ENCODE data around the gene FBXO31. TPM values are rescaled to one million over a fixed set of nuclear protein-coding genes. Genes with fewer than 3 reads are reported as not detected.

Gene FBXO31
- total and polyA plus RNA-seq, 5 donors from 2014 or later = 18.8 to 35.5 (median 27.8) TPM

DNA sequence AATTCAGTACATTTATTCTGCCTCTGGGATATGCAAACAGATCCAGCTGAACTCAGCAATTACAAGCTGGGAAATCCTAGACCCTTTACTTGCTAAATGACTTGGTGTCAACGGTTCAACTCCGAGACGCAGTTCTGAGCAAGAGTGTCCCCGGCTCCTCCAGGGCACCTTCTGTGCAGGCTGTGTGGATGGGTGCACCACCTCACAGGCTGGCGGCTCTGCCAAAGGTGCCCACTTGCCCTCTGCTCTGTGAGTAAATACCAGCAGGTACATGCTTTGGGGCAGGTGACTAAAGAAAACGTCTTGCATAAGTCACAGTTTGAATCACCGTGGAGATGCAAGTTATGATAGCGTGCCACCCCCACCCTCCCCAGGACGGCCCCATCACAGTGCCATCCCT is 31.9 kb upstream of the FBXO31 start:
- Mint-ChIP-seq H3K4me3 (no peak overlapping the region), H3K4me1 (no peaks in the 10 kb centered on the region), H3K27me3 (no peaks in the 10 kb centered on the region), H3K27ac (no peak overlapping the region), H3K36me3 (peaks cover 37% of the 10 kb centered on the region), H3K9me3 (no peaks in the 10 kb centered on the region)
- ATAC-seq (ENCODE audit: low read depth in 2 of 2) = no peak
- H3K27me3 ChIP-seq (ENCODE audit: control insufficient read depth, insufficient read depth, low read length) = no peaks in the 10 kb centered on the region
- H3K4me3 ChIP-seq (ENCODE audit: low read depth, low read length) = no peak overlapping the region
- H3K9me3 ChIP-seq (ENCODE audit: control insufficient read depth in 2 of 2, low read length in 2 of 2) = no peaks in the 10 kb centered on the region
- peaks cover 64% of the 10 kb centered on the region for H3K36me3 ChIP-seq (ENCODE audit: control insufficient read depth, insufficient read depth, low read length)
- no peak overlapping the region for H3K27ac ChIP-seq (ENCODE audit: insufficient read depth, low read length, poor library complexity, severe bottlenecking)
- DNase-seq = no peak
- H3K4me1 ChIP-seq (ENCODE audit: control insufficient read depth, insufficient read depth, low read length, poor library complexity, severe bottlenecking) = no peaks in the 10 kb centered on the region

DNA sequence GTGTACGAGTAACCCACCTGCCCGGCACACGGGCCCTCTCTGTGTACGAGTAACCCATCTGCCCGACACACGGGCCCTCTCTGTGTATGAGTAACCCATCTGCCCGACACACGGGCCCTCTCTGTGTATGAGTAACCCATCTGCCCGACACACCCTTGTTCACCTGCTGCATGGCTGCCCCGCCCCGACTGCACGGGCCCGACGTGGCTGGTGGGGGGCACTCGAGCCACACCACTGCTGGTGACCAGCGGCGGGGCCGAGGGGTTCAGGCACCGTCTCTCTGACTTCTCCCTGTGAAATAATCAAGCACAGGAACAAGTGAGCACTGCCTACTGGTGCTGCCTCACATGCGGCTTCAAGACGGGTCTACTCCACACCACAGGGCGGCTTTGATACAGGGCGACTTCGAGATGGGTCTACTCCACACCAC is 30.7 kb upstream of the FBXO31 start:
- Histone ChIP-seq H3K4me1 (ENCODE audit: control insufficient read depth, insufficient read depth, low read length, poor library complexity, severe bottlenecking) (no peaks in the 10 kb centered on the region), H3K9me3 (ENCODE audit: control insufficient read depth in 2 of 2, low read length in 2 of 2) (no peaks in the 10 kb centered on the region), H3K4me3 (ENCODE audit: low read depth, low read length) (no peak overlapping the region), H3K36me3 (ENCODE audit: control insufficient read depth, insufficient read depth, low read length) (peaks cover 65% of the 10 kb centered on the region), H3K27me3 (ENCODE audit: control insufficient read depth, insufficient read depth, low read length) (no peaks in the 10 kb centered on the region), H3K27ac (ENCODE audit: insufficient read depth, low read length, poor library complexity, severe bottlenecking) (no peak overlapping the region)
- H3K27me3 Mint-ChIP-seq = no peaks in the 10 kb centered on the region
- no peak for ATAC-seq (ENCODE audit: low read depth in 2 of 2)
- H3K27ac Mint-ChIP-seq = no peak overlapping the region
- H3K4me3 Mint-ChIP-seq = no peak overlapping the region
- H3K9me3 Mint-ChIP-seq = no peaks in the 10 kb centered on the region
- no peak for DNase-seq
- H3K36me3 Mint-ChIP-seq = peaks cover 36% of the 10 kb centered on the region
- no peaks in the 10 kb centered on the region for H3K4me1 Mint-ChIP-seq

DNA sequence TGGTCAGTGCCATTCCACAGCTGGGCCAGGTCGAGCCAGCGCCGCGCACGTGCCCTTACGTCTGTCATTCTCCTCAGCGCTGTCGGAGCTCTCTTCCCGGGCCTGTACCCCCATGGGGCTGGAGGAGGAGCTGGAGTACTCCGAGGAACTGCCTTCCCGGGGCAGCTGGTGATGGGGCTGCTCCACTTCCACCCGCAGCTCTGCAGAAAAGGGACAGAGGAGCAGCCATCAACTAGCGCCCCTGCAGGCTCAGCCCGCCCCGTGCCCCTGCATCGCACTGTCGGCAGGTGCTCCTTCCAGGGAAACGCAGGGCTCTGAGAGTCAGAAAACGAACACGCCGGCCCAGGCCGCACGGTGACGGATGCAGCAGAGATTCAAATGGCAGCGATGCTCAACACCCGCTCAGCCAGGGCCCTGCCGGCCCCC is 29.4 kb upstream of the FBXO31 start:
- H3K27ac Mint-ChIP-seq = peak overlapping the region in 1 of 3 donors; percentile 52
- Histone ChIP-seq H3K9me3 (ENCODE audit: control insufficient read depth in 2 of 2, low read length in 2 of 2) (no peaks in the 10 kb centered on the region), H3K4me1 (ENCODE audit: control insufficient read depth, insufficient read depth, low read length, poor library complexity, severe bottlenecking) (no peaks in the 10 kb centered on the region), H3K27me3 (ENCODE audit: control insufficient read depth, insufficient read depth, low read length) (no peaks in the 10 kb centered on the region), H3K36me3 (ENCODE audit: control insufficient read depth, insufficient read depth, low read length) (peaks cover 68% of the 10 kb centered on the region), H3K4me3 (ENCODE audit: low read depth, low read length) (no peak overlapping the region), H3K27ac (ENCODE audit: insufficient read depth, low read length, poor library complexity, severe bottlenecking) (no peak overlapping the region)
- no peak overlapping the region for H3K4me3 Mint-ChIP-seq
- no peaks in the 10 kb centered on the region for H3K9me3 Mint-ChIP-seq
- no peaks in the 10 kb centered on the region for H3K27me3 Mint-ChIP-seq
- ATAC-seq (ENCODE audit: low read depth in 2 of 2) (no peak), DNase-seq (no peak)
- peaks cover 30% of the 10 kb centered on the region for H3K36me3 Mint-ChIP-seq
- H3K4me1 Mint-ChIP-seq = peaks cover 0 to 4% (median 0%) of the 10 kb centered on the region in 4 donors

DNA sequence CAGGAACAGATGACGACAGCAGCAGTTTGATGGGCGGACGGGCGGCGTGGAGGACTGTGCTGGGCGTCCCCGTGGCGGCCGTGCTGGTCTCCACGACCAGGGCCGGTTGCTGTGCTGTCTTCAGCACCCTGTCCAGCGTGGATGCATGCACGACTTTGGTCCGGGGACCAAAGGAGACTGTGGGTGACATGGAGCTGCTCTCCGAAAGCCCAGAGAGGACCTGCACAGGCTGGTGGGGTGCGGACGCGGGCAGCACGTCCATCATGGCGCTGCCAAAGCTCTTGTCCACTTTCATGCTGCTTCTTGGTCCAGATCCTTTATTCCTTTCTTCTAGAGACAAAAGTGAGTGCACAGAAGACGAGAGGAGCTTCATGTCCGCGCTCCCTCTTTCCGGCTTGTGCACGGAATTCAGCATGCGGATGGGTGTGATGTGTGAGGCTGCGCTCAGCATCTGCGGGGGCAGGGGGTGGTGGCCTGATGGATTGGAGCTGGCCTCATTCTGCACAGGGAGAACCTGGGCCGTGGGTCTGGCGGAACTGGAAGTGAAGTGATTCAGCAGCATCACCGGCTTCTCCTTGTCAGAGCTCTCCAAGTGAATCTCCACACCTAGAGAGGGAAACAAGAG is 28.9 kb upstream of the FBXO31 start:
- Histone ChIP-seq H3K27ac (ENCODE audit: insufficient read depth, low read length, poor library complexity, severe bottlenecking) (no peak overlapping the region), H3K27me3 (ENCODE audit: control insufficient read depth, insufficient read depth, low read length) (no peaks in the 10 kb centered on the region), H3K4me3 (ENCODE audit: low read depth, low read length) (no peak overlapping the region), H3K9me3 (ENCODE audit: control insufficient read depth in 2 of 2, low read length in 2 of 2) (no peaks in the 10 kb centered on the region), H3K4me1 (ENCODE audit: control insufficient read depth, insufficient read depth, low read length, poor library complexity, severe bottlenecking) (no peaks in the 10 kb centered on the region), H3K36me3 (ENCODE audit: control insufficient read depth, insufficient read depth, low read length) (peaks cover 69% of the 10 kb centered on the region)
- Mint-ChIP-seq H3K4me3 (peak overlapping the region in 1 of 4 donors; percentile 62), H3K27me3 (no peaks in the 10 kb centered on the region), H3K36me3 (peaks cover 28% of the 10 kb centered on the region), H3K4me1 (peaks cover 0 to 4% (median 0%) of the 10 kb centered on the region in 4 donors), H3K27ac (no peak overlapping the region), H3K9me3 (no peaks in the 10 kb centered on the region)
- no peak for DNase-seq
- no peak for ATAC-seq (ENCODE audit: low read depth in 2 of 2)

DNA sequence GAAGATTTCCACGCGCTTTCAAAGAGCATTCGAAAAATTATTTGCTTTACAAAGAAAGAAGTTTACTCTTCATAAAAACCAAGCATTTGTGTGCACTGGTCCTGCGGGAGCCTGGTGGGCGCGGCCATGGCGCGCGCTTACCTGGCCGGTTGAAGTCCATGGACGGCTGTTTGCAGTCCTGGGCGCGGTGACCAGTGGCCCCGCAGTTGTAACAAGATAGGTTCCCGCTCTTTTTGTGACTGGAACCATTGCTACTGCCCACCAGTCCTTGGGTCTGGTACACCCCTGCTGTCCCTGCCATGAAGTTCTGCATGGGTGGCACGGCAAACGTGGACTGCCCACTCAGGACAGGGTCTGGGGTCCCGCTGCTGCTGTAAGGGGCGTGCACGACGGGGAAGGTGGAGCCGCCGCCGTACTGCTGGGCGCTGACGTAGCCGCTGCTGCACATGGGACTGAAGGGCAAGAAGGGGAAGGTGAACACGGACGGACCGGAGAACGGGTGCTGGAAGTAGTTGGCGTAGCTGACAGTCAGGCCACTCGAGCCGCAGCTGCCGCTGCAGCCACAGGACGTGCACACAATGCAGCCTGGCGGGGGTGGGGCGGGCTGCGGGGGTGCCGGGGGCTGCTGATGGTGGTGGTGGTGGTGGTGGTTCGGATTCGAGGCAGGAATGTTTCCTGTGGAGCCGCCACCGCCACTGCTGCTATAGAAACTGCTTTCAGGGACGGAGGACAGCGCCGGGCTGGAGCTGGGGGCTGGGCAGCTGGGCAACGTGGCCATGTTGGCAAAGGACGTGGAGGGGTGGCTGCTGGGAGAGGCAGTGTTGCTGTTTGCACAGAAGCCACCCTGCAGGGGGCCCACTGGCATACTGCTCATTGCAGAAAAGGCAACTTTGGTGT is 28.0 kb upstream of the FBXO31 start:
- Histone ChIP-seq H3K4me3 (ENCODE audit: low read depth, low read length) (no peak overlapping the region), H3K9me3 (ENCODE audit: control insufficient read depth in 2 of 2, low read length in 2 of 2) (no peaks in the 10 kb centered on the region), H3K27me3 (ENCODE audit: control insufficient read depth, insufficient read depth, low read length) (no peaks in the 10 kb centered on the region), H3K27ac (ENCODE audit: insufficient read depth, low read length, poor library complexity, severe bottlenecking) (no peak overlapping the region), H3K36me3 (ENCODE audit: control insufficient read depth, insufficient read depth, low read length) (peaks cover 68% of the 10 kb centered on the region), H3K4me1 (ENCODE audit: control insufficient read depth, insufficient read depth, low read length, poor library complexity, severe bottlenecking) (no peaks in the 10 kb centered on the region)
- Mint-ChIP-seq H3K36me3 (peaks cover 26% of the 10 kb centered on the region), H3K27me3 (no peaks in the 10 kb centered on the region), H3K4me1 (peaks cover 0 to 4% (median under 1%) of the 10 kb centered on the region in 4 donors), H3K4me3 (no peak overlapping the region), H3K9me3 (no peaks in the 10 kb centered on the region), H3K27ac (no peak overlapping the region)
- ATAC-seq (ENCODE audit: low read depth in 2 of 2) (no peak), DNase-seq (no peak)

DNA sequence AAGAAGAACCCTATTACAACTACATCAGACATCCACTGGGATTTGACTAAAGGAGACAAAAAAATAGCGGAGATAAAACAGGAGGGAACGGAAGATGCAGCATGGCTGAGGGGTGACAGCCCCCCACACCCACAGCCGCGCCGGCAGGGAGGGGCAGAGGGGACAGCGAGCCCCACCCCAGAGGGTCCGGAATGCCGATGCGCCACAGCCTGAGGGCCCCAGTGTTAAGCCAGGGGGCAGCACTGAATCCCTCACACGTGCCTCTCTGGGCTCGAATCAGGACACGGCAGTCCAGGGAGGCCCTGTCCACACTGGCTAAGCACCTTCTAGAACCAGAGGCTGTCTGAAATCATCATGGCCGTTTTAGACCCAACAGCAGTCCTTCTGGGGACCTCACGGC is 27.4 kb upstream of the FBXO31 start:
- H3K4me3 Mint-ChIP-seq = no peak overlapping the region
- no peak overlapping the region for H3K27ac Mint-ChIP-seq
- peaks cover 28% of the 10 kb centered on the region for H3K36me3 Mint-ChIP-seq
- Histone ChIP-seq H3K4me3 (ENCODE audit: low read depth, low read length) (no peak overlapping the region), H3K27ac (ENCODE audit: insufficient read depth, low read length, poor library complexity, severe bottlenecking) (no peak overlapping the region), H3K36me3 (ENCODE audit: control insufficient read depth, insufficient read depth, low read length) (peaks cover 70% of the 10 kb centered on the region), H3K4me1 (ENCODE audit: control insufficient read depth, insufficient read depth, low read length, poor library complexity, severe bottlenecking) (no peaks in the 10 kb centered on the region), H3K27me3 (ENCODE audit: control insufficient read depth, insufficient read depth, low read length) (no peaks in the 10 kb centered on the region), H3K9me3 (ENCODE audit: control insufficient read depth in 2 of 2, low read length in 2 of 2) (no peaks in the 10 kb centered on the region)
- no peaks in the 10 kb centered on the region for H3K9me3 Mint-ChIP-seq
- H3K27me3 Mint-ChIP-seq = no peaks in the 10 kb centered on the region
- ATAC-seq (ENCODE audit: low read depth in 2 of 2) = no peak
- H3K4me1 Mint-ChIP-seq = peaks cover 0 to 4% (median under 1%) of the 10 kb centered on the region in 4 donors
- no peak for DNase-seq

DNA sequence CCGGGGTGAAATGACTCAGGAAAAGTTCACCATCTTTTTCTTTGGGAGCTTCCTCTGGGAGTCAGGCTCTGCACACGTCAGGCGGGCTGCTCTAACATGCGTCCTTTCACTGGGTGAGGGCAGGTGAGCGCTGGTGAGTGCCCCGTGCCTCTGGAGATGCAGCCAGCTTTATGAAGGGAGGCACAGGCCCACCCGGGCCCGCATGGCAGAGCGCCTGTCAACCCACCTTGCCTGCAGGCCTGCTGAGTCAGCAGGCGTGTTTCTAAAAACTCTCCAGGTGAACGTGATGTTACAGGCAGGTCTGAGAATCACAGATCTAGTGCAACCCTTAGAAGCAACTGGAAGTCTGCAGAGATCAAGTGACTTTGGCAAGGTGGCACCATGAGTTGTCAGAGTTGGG is 27.0 kb upstream of the FBXO31 start:
- Histone ChIP-seq H3K4me1 (ENCODE audit: control insufficient read depth, insufficient read depth, low read length, poor library complexity, severe bottlenecking) (no peaks in the 10 kb centered on the region), H3K27me3 (ENCODE audit: control insufficient read depth, insufficient read depth, low read length) (no peaks in the 10 kb centered on the region), H3K36me3 (ENCODE audit: control insufficient read depth, insufficient read depth, low read length) (peaks cover 71% of the 10 kb centered on the region), H3K4me3 (ENCODE audit: low read depth, low read length) (no peak overlapping the region), H3K27ac (ENCODE audit: insufficient read depth, low read length, poor library complexity, severe bottlenecking) (no peak overlapping the region), H3K9me3 (ENCODE audit: control insufficient read depth in 2 of 2, low read length in 2 of 2) (no peaks in the 10 kb centered on the region)
- DNase-seq (no peak), ATAC-seq (ENCODE audit: low read depth in 2 of 2) (no peak)
- peaks cover 0 to 4% (median under 1%) of the 10 kb centered on the region in 4 donors for H3K4me1 Mint-ChIP-seq
- H3K36me3 Mint-ChIP-seq = peaks cover 31% of the 10 kb centered on the region
- no peak overlapping the region for H3K27ac Mint-ChIP-seq
- no peaks in the 10 kb centered on the region for H3K9me3 Mint-ChIP-seq
- no peaks in the 10 kb centered on the region for H3K27me3 Mint-ChIP-seq
- H3K4me3 Mint-ChIP-seq = no peak overlapping the region

Measured in CD4-positive, CD25-positive, alpha-beta regulatory T cell (primary cell).